ES-I3 (cell line): ENCODE measurements around the gene CEP152.

Source experiments
- H3K36me3 ChIP-seq: 2 replicates; pipeline ENCODE4 v1.6.1; 2013; ENCODE audit warnings: mild to moderate bottlenecking, low read length, control low read depth, moderate library complexity; ENCODE audit not compliant: insufficient read depth
- H3K4me1 ChIP-seq: 2 replicates; pipeline ENCODE4 v1.6.1; 2013; ENCODE audit warnings: mild to moderate bottlenecking, control low read depth, low read length; ENCODE audit not compliant: insufficient read depth
- H3K9ac ChIP-seq: 2 replicates; pipeline ENCODE4 v1.6.1; 2013; ENCODE audit warnings: low read depth, mild to moderate bottlenecking, low read length, moderate library complexity
- H3K9me3 ChIP-seq: 2 replicates; pipeline ENCODE4 v1.6.1; 2013; ENCODE audit warnings: mild to moderate bottlenecking, low read length, moderate library complexity; ENCODE audit not compliant: control insufficient read depth, insufficient read depth

The CEP152 gene

GRCh38 chr15:48721061-48721810 lies 89.6 kb downstream of the CEP152 start:
- Histone ChIP-seq H3K4me1 (no peaks in the 10 kb centered on the region), H3K9me3 (no peaks in the 10 kb centered on the region), H3K9ac (no peak overlapping the region), H3K36me3 (no peaks in the 10 kb centered on the region)

- no peaks in the 10 kb centered on the region for H3K36me3 ChIP-seq
- H3K9me3 ChIP-seq = no peaks in the 10 kb centered on the region
- H3K4me1 ChIP-seq = no peaks in the 10 kb centered on the region
- H3K9ac ChIP-seq = no peak overlapping the region
Observed at GRCh38 chr15:48720646-48721045, 90.2 kb downstream of the CEP152 start.

- no peaks in the 10 kb centered on the region for H3K4me1 ChIP-seq
- no peak overlapping the region for H3K9ac ChIP-seq
- H3K9me3 ChIP-seq = no peaks in the 10 kb centered on the region
- H3K36me3 ChIP-seq = no peaks in the 10 kb centered on the region
Observed at GRCh38 chr15:48719668-48720067, 91.2 kb downstream of the CEP152 start.

- H3K36me3 ChIP-seq = no peaks in the 10 kb centered on the region
- no peaks in the 10 kb centered on the region for H3K4me1 ChIP-seq
- H3K9me3 ChIP-seq = no peaks in the 10 kb centered on the region
- H3K9ac ChIP-seq = no peak overlapping the region
Observed at GRCh38 chr15:48718646-48719045, 92.2 kb downstream of the CEP152 start.

- Histone ChIP-seq H3K9me3 (no peaks in the 10 kb centered on the region), H3K4me1 (no peaks in the 10 kb centered on the region), H3K36me3 (no peaks in the 10 kb centered on the region), H3K9ac (no peak overlapping the region)
Observed at GRCh38 chr15:48717458-48717857, 93.4 kb downstream of the CEP152 start.

- H3K36me3 ChIP-seq = no peaks in the 10 kb centered on the region
Observed at GRCh38 chr15:48712546-48712945, 98.3 kb downstream of the CEP152 start.

GRCh38 chr15:48710952-48711495 lies 99.8 kb downstream of the CEP152 start:
- Histone ChIP-seq H3K9me3 (no peaks in the 10 kb centered on the region; the same call in 1 of the 2 replicates), H3K9ac (no peak overlapping the region), H3K36me3 (no peaks in the 10 kb centered on the region), H3K4me1 (no peaks in the 10 kb centered on the region)

More at GRCh38 chr15:48712546-48712945, 98.3 kb downstream of the CEP152 start:
- no peaks in the 10 kb centered on the region for H3K9me3 ChIP-seq
- H3K4me1 ChIP-seq = no peaks in the 10 kb centered on the region
- no peak overlapping the region for H3K9ac ChIP-seq

- H3K4me1 ChIP-seq = no peaks in the 10 kb centered on the region
- no peaks in the 10 kb centered on the region for H3K36me3 ChIP-seq
- H3K9me3 ChIP-seq = no peaks in the 10 kb centered on the region; the same call in 1 of the 2 replicates
- H3K9ac ChIP-seq = no peak overlapping the region
Observed at GRCh38 chr15:48708641-48709040, 102.2 kb downstream of the CEP152 start.

- no peak overlapping the region for H3K9ac ChIP-seq
- no peaks in the 10 kb centered on the region for H3K4me1 ChIP-seq
- no peaks in the 10 kb centered on the region for H3K36me3 ChIP-seq
- no peaks in the 10 kb centered on the region; the same call in 1 of the 2 replicates for H3K9me3 ChIP-seq
Observed at GRCh38 chr15:48705381-48705780, 105.5 kb downstream of the CEP152 start.

- Histone ChIP-seq H3K36me3 (no peaks in the 10 kb centered on the region), H3K9ac (no peak overlapping the region), H3K4me1 (no peaks in the 10 kb centered on the region), H3K9me3 (no peaks in the 10 kb centered on the region; the same call in 1 of the 2 replicates)
Observed at GRCh38 chr15:48703544-48703943, 107.3 kb downstream of the CEP152 start.

- H3K9me3 ChIP-seq = no peaks in the 10 kb centered on the region; the same call in 1 of the 2 replicates
- H3K4me1 ChIP-seq = no peaks in the 10 kb centered on the region
- H3K9ac ChIP-seq = no peak overlapping the region
- no peaks in the 10 kb centered on the region for H3K36me3 ChIP-seq
Observed at GRCh38 chr15:48702569-48703236, 108.2 kb downstream of the CEP152 start.

GRCh38 chr15:48696627-48697312 lies 114.1 kb downstream of the CEP152 start:
- H3K9me3 ChIP-seq = no peaks in the 10 kb centered on the region
- no peak overlapping the region for H3K9ac ChIP-seq
- no peaks in the 10 kb centered on the region for H3K4me1 ChIP-seq
- H3K36me3 ChIP-seq = no peaks in the 10 kb centered on the region

GRCh38 chr15:48695827-48696573 lies 114.9 kb downstream of the CEP152 start:
- no peaks in the 10 kb centered on the region for H3K36me3 ChIP-seq
- H3K4me1 ChIP-seq = no peaks in the 10 kb centered on the region
- no peak overlapping the region for H3K9ac ChIP-seq
- no peaks in the 10 kb centered on the region for H3K9me3 ChIP-seq
